Activated naive CD8-positive, alpha-beta T cell treated with anti-CD3 and anti-CD28 coated beads, Interleukin-2, amount 10 ng/mL, durations not matched to agents 7 days and 5 days (primary cell): ENCODE data around the gene FAHD1. TPM values are rescaled to one million over a fixed set of nuclear protein-coding genes. Genes with fewer than 3 reads are reported as not detected.
A peak's percentile ranks its signal among the peaks of the same experiment; 100 is the strongest.
"Not testable (repeated sequence)": the region's sequence is repeated elsewhere in the genome, so short reads cannot be mapped to it uniquely, and the experiment has no call there.

Experiments
- ATAC-seq: fragments of 150-1000 bp; cut with Tn5 transposase; one replicate; pipeline ENCODE4 v1.10.0; 2021; ENCODE audit warnings: low read depth, moderate library complexity
- POLR2A ChIA-PET: fragments of 350-600 bp; sonication (Branson Sonifier 250); formaldehyde crosslinking; loops from one replicate; lab custom pipeline; 2021; ENCODE audit warnings: antibody characterized with exemption; lab: Charles Lee
- DNase-seq: peaks from one replicate; pipeline ENCODE4 v3.0.0; 2021
- H3K27ac Mint-ChIP-seq: one replicate; pipeline ENCODE4 v1.8.0; 2022; ENCODE audit warnings: mild to moderate bottlenecking, mixed read lengths
- H3K27me3 Mint-ChIP-seq: one replicate; pipeline ENCODE4 v1.8.0; 2022; ENCODE audit warnings: mild to moderate bottlenecking, moderate library complexity, mixed read lengths
- H3K36me3 Mint-ChIP-seq: one replicate; pipeline ENCODE4 v1.8.0; 2021; ENCODE audit warnings: mild to moderate bottlenecking, mixed read lengths
- H3K4me1 Mint-ChIP-seq: one replicate; pipeline ENCODE4 v1.8.0; 2021; ENCODE audit warnings: mixed read lengths
- H3K4me3 Mint-ChIP-seq: one replicate; pipeline ENCODE4 v1.8.0; 2022; ENCODE audit warnings: mild to moderate bottlenecking, moderate library complexity, mixed read lengths
- H3K9me3 Mint-ChIP-seq: one replicate; pipeline ENCODE4 v1.8.0; 2021; ENCODE audit warnings: mixed read lengths
- total RNA-seq, 2 experiments: library from RNA; stranded (reverse); gene quantifications; one replicate each; pipeline ENCODE4 v1.2.3, GENCODE V29; 2021

FAHD1 gene
- total RNA-seq, 2 experiments from 2014 or later = 12.0 to 12.2 TPM

GRCh38 chr16:1851793-1852192 lies 24.8 kb downstream of the FAHD1 start:
- Mint-ChIP-seq H3K36me3 (no peaks in the 10 kb centered on the region), H3K27me3 (peaks cover 6% of the 10 kb centered on the region), H3K9me3 (no peaks in the 10 kb centered on the region), H3K4me3 (no peak overlapping the region), H3K27ac (no peak overlapping the region), H3K4me1 (peaks cover 14% of the 10 kb centered on the region)
- ATAC-seq (no peak), DNase-seq (no peak)
- POLR2A ChIA-PET = no interaction called here

- ATAC-seq (no peak), DNase-seq (no peak)
- H3K9me3 Mint-ChIP-seq = no peaks in the 10 kb centered on the region
- H3K27ac Mint-ChIP-seq = no peak overlapping the region
- peaks cover 17% of the 10 kb centered on the region for H3K4me1 Mint-ChIP-seq
- H3K36me3 Mint-ChIP-seq = no peaks in the 10 kb centered on the region
- POLR2A ChIA-PET = interaction anchor here (1.9 kb wide), 1 partner anchor 107 kb away, joined by 4 read pairs; the partner anchor contains the start of gene RPS2
- H3K4me3 Mint-ChIP-seq = no peak overlapping the region
- peaks cover 14% of the 10 kb centered on the region for H3K27me3 Mint-ChIP-seq
These were observed 30.6 kb downstream of the FAHD1 start for GRCh38 chr16:1857433-1858097.

- no peak for DNase-seq
- POLR2A ChIA-PET = interaction anchor here (1.9 kb wide), 1 partner anchor 107 kb away, joined by 4 read pairs; the partner anchor contains the start of gene RPS2
- H3K36me3 Mint-ChIP-seq = no peaks in the 10 kb centered on the region
- no peak overlapping the region for H3K27ac Mint-ChIP-seq
- H3K27me3 Mint-ChIP-seq = peaks cover 14% of the 10 kb centered on the region
- no peak for ATAC-seq
- H3K4me1 Mint-ChIP-seq = peaks cover 17% of the 10 kb centered on the region
- H3K4me3 Mint-ChIP-seq = no peak overlapping the region
- no peaks in the 10 kb centered on the region for H3K9me3 Mint-ChIP-seq
These were observed 31.3 kb downstream of the FAHD1 start for GRCh38 chr16:1858189-1858865.

- no peak for DNase-seq
- no peak for ATAC-seq
- Mint-ChIP-seq H3K36me3 (no peaks in the 10 kb centered on the region), H3K4me3 (no peak overlapping the region), H3K4me1 (peaks cover 14% of the 10 kb centered on the region), H3K27me3 (peaks cover 22% of the 10 kb centered on the region), H3K27ac (no peak overlapping the region), H3K9me3 (no peaks in the 10 kb centered on the region)
- POLR2A ChIA-PET = interaction anchor here (1.1 kb wide), 1 partner anchor 15 kb away, joined by 3 read pairs; no protein-coding TSS in a partner anchor
These were observed 32.6 kb downstream of the FAHD1 start for GRCh38 chr16:1859650-1860049.

GRCh38 chr16:1861730-1862129 lies 34.7 kb downstream of the FAHD1 start:
- H3K4me1 Mint-ChIP-seq = peaks cover 3% of the 10 kb centered on the region
- POLR2A ChIA-PET = no interaction called here
- no peaks in the 10 kb centered on the region for H3K9me3 Mint-ChIP-seq
- H3K36me3 Mint-ChIP-seq = no peaks in the 10 kb centered on the region
- no peak overlapping the region for H3K27ac Mint-ChIP-seq
- no peak overlapping the region for H3K4me3 Mint-ChIP-seq
- no peak for DNase-seq
- peaks cover 38% of the 10 kb centered on the region for H3K27me3 Mint-ChIP-seq
- no peak for ATAC-seq

GRCh38 chr16:1862394-1862793 lies 35.4 kb downstream of the FAHD1 start:
- no peak overlapping the region for H3K4me3 Mint-ChIP-seq

GRCh38 chr16:1863681-1864460 lies 36.9 kb downstream of the FAHD1 start:
- peak; percentile 26 for ATAC-seq

More at GRCh38 chr16:1862394-1862793, 35.4 kb downstream of the FAHD1 start:
- Mint-ChIP-seq H3K36me3 (no peaks in the 10 kb centered on the region), H3K27me3 (peaks cover 36% of the 10 kb centered on the region), H3K27ac (no peak overlapping the region), H3K4me1 (no peaks in the 10 kb centered on the region), H3K9me3 (no peaks in the 10 kb centered on the region)
- DNase-seq = no peak
- no peak for ATAC-seq
- POLR2A ChIA-PET = no interaction called here

GRCh38 chr16:1865902-1866690 lies 39.1 kb downstream of the FAHD1 start:
- Mint-ChIP-seq H3K9me3 (no peaks in the 10 kb centered on the region), H3K36me3 (no peaks in the 10 kb centered on the region), H3K4me1 (no peaks in the 10 kb centered on the region), H3K27ac (no peak overlapping the region), H3K27me3 (peaks cover 27% of the 10 kb centered on the region), H3K4me3 (no peak overlapping the region)
- POLR2A ChIA-PET = no interaction called here
- ATAC-seq = no peak
- DNase-seq = no peak

More at GRCh38 chr16:1863681-1864460, 36.9 kb downstream of the FAHD1 start:
- POLR2A ChIA-PET = no interaction called here
- Mint-ChIP-seq H3K4me1 (no peaks in the 10 kb centered on the region), H3K9me3 (no peaks in the 10 kb centered on the region), H3K27ac (no peak overlapping the region), H3K36me3 (no peaks in the 10 kb centered on the region), H3K4me3 (no peak overlapping the region), H3K27me3 (peaks cover 32% of the 10 kb centered on the region)
- no peak for DNase-seq

GRCh38 chr16:1870365-1871082 lies 43.5 kb downstream of the FAHD1 start:
- Mint-ChIP-seq H3K27ac (no peak overlapping the region), H3K36me3 (no peaks in the 10 kb centered on the region), H3K9me3 (no peaks in the 10 kb centered on the region), H3K27me3 (peaks cover 36% of the 10 kb centered on the region), H3K4me3 (no peak overlapping the region), H3K4me1 (peaks cover 3% of the 10 kb centered on the region)
- ATAC-seq (no peak), DNase-seq (no peak)
- POLR2A ChIA-PET = no interaction called here

GRCh38 chr16:1871974-1872635 lies 45.1 kb downstream of the FAHD1 start, which contains the start of gene MEIOB:
Gene MEIOB, minus strand, starts transcription at chr16:1872164. Its CDS starts 3,989 bp downstream, at chr16:1868175.
- Mint-ChIP-seq H3K4me1 (peaks cover 3% of the 10 kb centered on the region), H3K4me3 (peak within 1 kb of the TSS; percentile 53)
- POLR2A ChIA-PET = no interaction called here

GRCh38 chr16:1874854-1875253 lies 47.8 kb downstream of the FAHD1 start:
- ATAC-seq = no peak
- POLR2A ChIA-PET = interaction anchor here (0.9 kb wide), 1 partner anchor 15 kb away, joined by 3 read pairs; no protein-coding TSS in a partner anchor
- H3K36me3 Mint-ChIP-seq = no peaks in the 10 kb centered on the region

More at GRCh38 chr16:1871974-1872635, 45.1 kb downstream of the FAHD1 start, which contains the start of gene MEIOB:
- Mint-ChIP-seq H3K27me3 (peaks cover 32% of the 10 kb centered on the region), H3K9me3 (no peaks in the 10 kb centered on the region), H3K27ac (no peak within 1 kb of the TSS), H3K36me3 (no peaks in the 10 kb centered on the region)
- DNase-seq (peak; percentile 55), ATAC-seq (no peak)

GRCh38 chr16:1876066-1876465 lies 49.1 kb downstream of the FAHD1 start:
- peaks cover 44% of the 10 kb centered on the region for H3K27me3 Mint-ChIP-seq
- H3K4me1 Mint-ChIP-seq, H3K36me3 Mint-ChIP-seq, H3K9me3 Mint-ChIP-seq, DNase-seq, ATAC-seq, H3K27ac Mint-ChIP-seq, POLR2A ChIA-PET, H3K4me3 Mint-ChIP-seq: not testable (repeated sequence)

More at GRCh38 chr16:1874854-1875253, 47.8 kb downstream of the FAHD1 start:
- DNase-seq = no peak
- Mint-ChIP-seq H3K4me1 (peaks cover 3% of the 10 kb centered on the region), H3K27ac (no peak overlapping the region), H3K4me3 (no peak overlapping the region), H3K27me3 (peaks cover 44% of the 10 kb centered on the region), H3K9me3 (no peaks in the 10 kb centered on the region)
